Activated T-cell treated with anti-CD3 and anti-CD28 coated beads, Interleukin-2, amount 50 U/mL, for 24 hours (primary cell): ENCODE results near the gene TMEM35A.
"Not testable (repeated sequence)": the region's sequence is repeated elsewhere in the genome, so short reads cannot be mapped to it uniquely, and the experiment has no call there.

ENCODE experiments used
- DNase-seq: peaks from one replicate; pipeline ENCODE4 v3.0.0-alpha.2; 2020
- H3K27ac Mint-ChIP-seq: 2 replicates; pipeline ENCODE4 v1.8.0; 2020; ENCODE audit warnings: mild to moderate bottlenecking, mixed read lengths
- H3K27me3 Mint-ChIP-seq: 2 replicates; pipeline ENCODE4 v1.8.0; 2020; ENCODE audit warnings: mixed read lengths
- H3K36me3 Mint-ChIP-seq: 2 replicates; pipeline ENCODE4 v1.8.0; 2020; ENCODE audit warnings: low read depth, mixed read lengths
- H3K4me1 Mint-ChIP-seq: 2 replicates; pipeline ENCODE4 v1.8.0; 2020; ENCODE audit warnings: low read depth, mixed read lengths
- H3K4me3 Mint-ChIP-seq: 2 replicates; pipeline ENCODE4 v1.8.0; 2020; ENCODE audit warnings: mild to moderate bottlenecking, moderate library complexity, mixed read lengths
- H3K9me3 Mint-ChIP-seq: 2 replicates; pipeline ENCODE4 v1.8.0; 2020; ENCODE audit warnings: mixed read lengths

The TMEM35A gene

GRCh38 chrX:101078716-101079598 lies at the start of gene TMEM35A:
TMEM35A (plus strand) TSS chrX:101078879; CDS start chrX:101079003, 124 bp downstream.
- Mint-ChIP-seq H3K27ac (no peak within 1 kb of the TSS), H3K4me1 (peaks cover 2% of the 10 kb centered on the region), H3K9me3 (no peaks in the 10 kb centered on the region), H3K36me3 (no peaks in the 10 kb centered on the region), H3K27me3 (peaks cover 54% of the 10 kb centered on the region), H3K4me3 (no peak within 1 kb of the TSS)
- no peak for DNase-seq

GRCh38 chrX:101029665-101030064 lies 49.0 kb upstream of the TMEM35A start:
- no peak overlapping the region for H3K27ac Mint-ChIP-seq

GRCh38 chrX:101037231-101037630 lies 41.4 kb upstream of the TMEM35A start:
- no peak overlapping the region for H3K27ac Mint-ChIP-seq
- no peak overlapping the region for H3K4me3 Mint-ChIP-seq
- peaks cover 6% of the 10 kb centered on the region for H3K4me1 Mint-ChIP-seq
- H3K27me3 Mint-ChIP-seq: no peaks in the 10 kb centered on the region
- peaks cover 59% of the 10 kb centered on the region for H3K36me3 Mint-ChIP-seq
- DNase-seq: no peak
- no peaks in the 10 kb centered on the region for H3K9me3 Mint-ChIP-seq

More at GRCh38 chrX:101029665-101030064, 49.0 kb upstream of the TMEM35A start:
- H3K4me1 Mint-ChIP-seq: peaks cover 2% of the 10 kb centered on the region
- H3K4me3 Mint-ChIP-seq: no peak overlapping the region
- no peak for DNase-seq
- H3K9me3 Mint-ChIP-seq: no peaks in the 10 kb centered on the region
- peaks cover 40% of the 10 kb centered on the region for H3K36me3 Mint-ChIP-seq
- H3K27me3 Mint-ChIP-seq: peaks cover 5% of the 10 kb centered on the region

- Mint-ChIP-seq H3K4me1 (peaks cover 11% of the 10 kb centered on the region), H3K36me3 (peaks cover 62% of the 10 kb centered on the region), H3K27me3 (peaks cover 2% of the 10 kb centered on the region), H3K9me3 (no peaks in the 10 kb centered on the region), H3K27ac (no peak overlapping the region), H3K4me3 (no peak overlapping the region)
- no peak for DNase-seq
Measured at GRCh38 chrX:101040197-101040596, 38.5 kb upstream of the TMEM35A start.

GRCh38 chrX:101051153-101051548 lies 27.5 kb upstream of the TMEM35A start:
- Mint-ChIP-seq H3K36me3 (peaks cover 32% of the 10 kb centered on the region), H3K9me3 (no peaks in the 10 kb centered on the region), H3K4me3 (peak overlapping the region; percentile 88), H3K4me1 (peaks cover 26% of the 10 kb centered on the region), H3K27me3 (no peaks in the 10 kb centered on the region), H3K27ac (peak overlapping the region; percentile 98)
- no peak for DNase-seq

- peak; percentile 83 for DNase-seq
- H3K4me3 Mint-ChIP-seq: peak within 1 kb of the TSS; percentile 88
- peak within 1 kb of the TSS; percentile 98 for H3K27ac Mint-ChIP-seq
- H3K4me1 Mint-ChIP-seq: peaks cover 29% of the 10 kb centered on the region
- H3K9me3 Mint-ChIP-seq: no peaks in the 10 kb centered on the region
- H3K27me3 Mint-ChIP-seq: peaks cover 4% of the 10 kb centered on the region
- H3K36me3 Mint-ChIP-seq: peaks cover 32% of the 10 kb centered on the region
Measured at GRCh38 chrX:101051549-101052302, 27.0 kb upstream of the TMEM35A start, which contains the start of gene TRMT2B. TRMT2B (minus strand) TSS chrX:101052111; CDS start chrX:101042289, 9,822 bp downstream.

GRCh38 chrX:101056551-101056950 lies 22.1 kb upstream of the TMEM35A start:
- peaks cover 14% of the 10 kb centered on the region for H3K4me1 Mint-ChIP-seq
- H3K27ac Mint-ChIP-seq, H3K4me3 Mint-ChIP-seq, H3K36me3 Mint-ChIP-seq, H3K9me3 Mint-ChIP-seq, DNase-seq: not testable (repeated sequence)
- H3K27me3 Mint-ChIP-seq: peaks cover 10% of the 10 kb centered on the region

- Mint-ChIP-seq H3K4me1 (peaks cover 11% of the 10 kb centered on the region), H3K27ac (peak overlapping the region; percentile 69), H3K4me3 (no peak overlapping the region), H3K27me3 (peaks cover 12% of the 10 kb centered on the region), H3K36me3 (no peaks in the 10 kb centered on the region), H3K9me3 (no peaks in the 10 kb centered on the region)
- no peak for DNase-seq
Measured at GRCh38 chrX:101057093-101057714, 21.5 kb upstream of the TMEM35A start.

GRCh38 chrX:101062176-101062575 lies 16.5 kb upstream of the TMEM35A start:
- Mint-ChIP-seq H3K4me1 (peaks cover 3% of the 10 kb centered on the region), H3K9me3 (no peaks in the 10 kb centered on the region), H3K4me3 (no peak overlapping the region), H3K27ac (no peak overlapping the region), H3K27me3 (peaks cover 13% of the 10 kb centered on the region), H3K36me3 (no peaks in the 10 kb centered on the region)
- no peak for DNase-seq

GRCh38 chrX:101071582-101071981 lies 7.1 kb upstream of the TMEM35A start:
- Mint-ChIP-seq H3K4me1 (no peaks in the 10 kb centered on the region), H3K4me3 (no peak overlapping the region), H3K36me3 (no peaks in the 10 kb centered on the region), H3K9me3 (no peaks in the 10 kb centered on the region), H3K27me3 (peaks cover 10% of the 10 kb centered on the region), H3K27ac (no peak overlapping the region)
- no peak for DNase-seq

- Mint-ChIP-seq H3K9me3 (no peaks in the 10 kb centered on the region), H3K27ac (no peak overlapping the region), H3K27me3 (peaks cover 54% of the 10 kb centered on the region), H3K36me3 (no peaks in the 10 kb centered on the region), H3K4me1 (peaks cover 2% of the 10 kb centered on the region), H3K4me3 (no peak overlapping the region)
- no peak for DNase-seq
Measured at GRCh38 chrX:101079736-101080270, 1.1 kb downstream of the TMEM35A start.

GRCh38 chrX:101080326-101081124 lies 1.8 kb downstream of the TMEM35A start:
- Mint-ChIP-seq H3K36me3 (no peaks in the 10 kb centered on the region), H3K4me3 (no peak overlapping the region), H3K9me3 (no peaks in the 10 kb centered on the region), H3K27me3 (peaks cover 54% of the 10 kb centered on the region), H3K4me1 (peaks cover 2% of the 10 kb centered on the region), H3K27ac (no peak overlapping the region)
- no peak for DNase-seq

GRCh38 chrX:101081231-101081630 lies 2.6 kb downstream of the TMEM35A start:
- peaks cover 2% of the 10 kb centered on the region for H3K4me1 Mint-ChIP-seq
- no peak overlapping the region for H3K4me3 Mint-ChIP-seq
- DNase-seq: no peak
- no peak overlapping the region for H3K27ac Mint-ChIP-seq
- H3K27me3 Mint-ChIP-seq: peaks cover 47% of the 10 kb centered on the region
- no peaks in the 10 kb centered on the region for H3K9me3 Mint-ChIP-seq
- no peaks in the 10 kb centered on the region for H3K36me3 Mint-ChIP-seq
